ENCODE measurements around the gene SLC22A31.

DNA sequence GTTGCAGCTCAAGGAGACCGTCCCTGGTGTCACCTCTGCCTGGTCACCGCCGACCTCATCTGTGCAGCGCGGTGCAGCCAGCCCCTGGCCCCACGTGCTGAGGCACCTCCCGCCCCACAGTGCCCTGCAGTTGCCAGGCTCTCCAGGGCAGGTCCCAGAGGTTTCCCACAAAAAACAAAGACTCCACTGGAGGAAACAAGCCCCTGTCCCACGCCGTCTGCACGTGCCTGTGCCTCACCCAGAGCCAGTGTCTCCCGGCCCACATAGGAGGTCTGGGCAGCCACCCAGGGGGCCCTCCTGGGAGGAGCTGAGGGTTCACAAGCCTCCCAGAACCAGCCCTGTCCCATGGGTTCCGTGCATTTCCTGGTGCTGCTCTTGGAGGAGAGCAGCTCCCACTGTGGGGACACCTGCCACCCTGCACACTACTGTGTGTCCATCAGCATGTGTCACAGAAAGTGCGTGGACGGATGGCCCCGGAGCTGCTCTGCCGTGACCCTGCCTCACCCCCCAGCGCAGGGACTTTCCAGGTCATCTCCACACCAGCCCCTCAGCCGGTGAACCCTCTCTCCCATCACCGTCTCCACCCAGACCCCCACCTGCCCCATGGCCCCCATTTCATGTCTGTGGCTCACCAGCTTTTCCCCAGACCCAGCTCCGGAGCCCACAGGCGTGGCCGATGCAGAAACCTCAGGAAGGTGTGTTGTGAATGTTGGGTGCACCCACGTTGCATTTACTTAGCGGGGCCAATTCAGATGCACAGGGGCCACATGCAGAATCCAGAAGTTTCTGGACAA is 45.8 kb downstream of the SLC22A31 start:
- TF ChIP-seq POLR2AphosphoS5 (IDR thresholded peaks at IDR 0.05; ENCODE audit: borderline replicate concordance, low read depth, low read length) (no peak; the same call in 1 of the 2 replicates), EZH2 (IDR thresholded peaks at IDR 0.05) (no peak)

Measured in SK-N-MC (cell line).